GM12878 (cell line): Measurements from ENCODE around the gene KLF3. TPM values are rescaled to one million over a fixed set of nuclear protein-coding genes. Genes with fewer than 3 reads are reported as not detected.

ENCODE experiments used
- ATAC-seq: fragments of 200-7000 bp; cut with Tn5 transposase; 3 replicates; pipeline ENCODE4 v1.9.1; 2020; ENCODE audit warnings: mild to moderate bottlenecking, moderate library complexity
- BruUV-seq: library from RNA; stranded (reverse); fragments of 400-500 nt; replicated peaks from 2 replicates; lab custom pipeline; 2021; lab: Mats Ljungman, UMichigan
- CTCF ChIA-PET: fragments of 300-600 bp; sonication (Branson Sonifier 250); formaldehyde crosslinking; extraction: SDS; loops from one replicate; lab custom pipeline; 2021; ENCODE audit warnings: inconsistent platforms; lab: Yijun Ruan, JAX
- POLR2A ChIA-PET: fragments of 350-600 bp; formaldehyde crosslinking; extraction: SDS; loops from one replicate; lab custom pipeline; 2021; ENCODE audit warnings: inconsistent platforms; lab: Charles Lee
- RAD21 ChIA-PET: fragments of 300-600 bp; sonication (Branson Sonifier 250); formaldehyde crosslinking; loops from one replicate; lab custom pipeline; 2023; ENCODE audit warnings: antibody characterized with exemption; ENCODE audit not compliant: unreplicated experiment; lab: Charles Lee
- SMC1A ChIA-PET: fragments of 300-600 bp; sonication (Branson Sonifier 250); formaldehyde crosslinking; loops from one replicate; lab custom pipeline; 2023; ENCODE audit not compliant: unreplicated experiment, uncharacterized antibody; lab: Charles Lee
- DNase-seq: peaks from one replicate; pipeline ENCODE4 v3.0.0-alpha.2; 2011; ENCODE audit warnings: low read depth, low spot score
- FAIRE-seq: peaks from 3 replicates; lab custom pipeline; 2011; peaks lifted over from hg19 to GRCh38; lab: Jason Lieb, UNC
- H2AFZ ChIP-seq: 2 replicates; pipeline ENCODE4 v1.6.0; 2011; ENCODE audit warnings: low read depth, low read length, control low read depth; ENCODE audit not compliant: control insufficient read depth
- H3K27ac ChIP-seq: 2 replicates; pipeline ENCODE4 v1.5.1; 2011; ENCODE audit warnings: control low read depth; ENCODE audit not compliant: control insufficient read depth, insufficient read depth
- H3K27me3 ChIP-seq, 2 experiments: replicated peaks in 1 of 2; 2 replicates each; pipeline versions ENCODE4 v1.6.0 to v1.6.1; 2011; ENCODE audit warnings: low read length in 1 of 2; ENCODE audit not compliant: control insufficient read depth in 2 of 2, insufficient read depth in 2 of 2
- H3K36me3 ChIP-seq, 2 experiments: 2 replicates each; pipeline ENCODE4 v1.5.1; 2011; ENCODE audit warnings: low read length in 1 of 2; ENCODE audit not compliant: control insufficient read depth in 2 of 2, insufficient read depth in 2 of 2
- H3K4me1 ChIP-seq: 2 replicates; pipeline ENCODE4 v1.6.1; 2011; ENCODE audit warnings: mild to moderate bottlenecking, low read length, moderate library complexity, mixed read lengths; ENCODE audit not compliant: control insufficient read depth, insufficient read depth
- H3K4me2 ChIP-seq: 2 replicates; pipeline ENCODE4 v1.6.0; 2011; ENCODE audit warnings: control low read depth; ENCODE audit not compliant: control insufficient read depth, insufficient read depth
- H3K4me3 ChIP-seq: fragments of 200-600 bp; sonication (generic); 2 replicates; pipeline ENCODE4 v1.5.1; 2016
- H3K79me2 ChIP-seq: 2 replicates; pipeline ENCODE4 v1.6.0; 2011; ENCODE audit warnings: low read length; ENCODE audit not compliant: control insufficient read depth, insufficient read depth
- H3K9ac ChIP-seq: 2 replicates; pipeline ENCODE4 v1.8.0; 2011; ENCODE audit warnings: low read length, control low read depth, mixed read lengths; ENCODE audit not compliant: control insufficient read depth, insufficient read depth
- H3K9me3 ChIP-seq: replicated peaks from 3 replicates; pipeline ENCODE4 v1.5.1; 2011; ENCODE audit warnings: mild to moderate bottlenecking, low read length; ENCODE audit not compliant: control insufficient read depth, insufficient read depth
- H4K20me1 ChIP-seq: 2 replicates; pipeline ENCODE4 v1.6.0; 2011; ENCODE audit not compliant: control insufficient read depth, insufficient read depth
- CBFB ChIP-seq: IDR thresholded peaks from 2 replicates; pipeline ENCODE4 v1.6.1; 2016; ENCODE audit warnings: antibody characterized with exemption, low read depth
- CTCF ChIP-seq, 3 experiments: IDR thresholded peaks in 2 of 3; conservative IDR thresholded peaks in 1 of 3; 2 replicates each; pipeline ENCODE4 v1.5.1; 2011; ENCODE audit warnings: low read depth in 3 of 3, low read length in 3 of 3, mild to moderate bottlenecking in 3 of 3, control low read depth in 2 of 3, moderate library complexity in 2 of 3, inconsistent platforms in 1 of 3, mixed read lengths in 1 of 3; ENCODE audit not compliant: control insufficient read depth in 2 of 3, insufficient read depth in 1 of 3; ENCODE audit errors: extremely low read depth in 1 of 3
- IKZF2 ChIP-seq, 2 experiments: fragments of 450-650 bp; IDR thresholded peaks; 2 replicates each; pipeline ENCODE4 v1.6.1; 2017; ENCODE audit warnings: mild to moderate bottlenecking in 2 of 2, moderate library complexity in 2 of 2
- MXI1 ChIP-seq: fragments of 150-350 bp; IDR thresholded peaks from 2 replicates; pipeline ENCODE4 v1.6.1; 2011; ENCODE audit warnings: low read depth, mild to moderate bottlenecking, inconsistent platforms, low read length, improper control_type of control experiment
- NFXL1 ChIP-seq: fragments of 450-650 bp; IDR thresholded peaks from 2 replicates; pipeline ENCODE4 v1.6.1; 2017; ENCODE audit warnings: antibody characterized with exemption, mild to moderate bottlenecking, borderline replicate concordance
- NR2F1 ChIP-seq: fragments of 450-650 bp; conservative IDR thresholded peaks from 2 replicates; pipeline ENCODE4 v1.6.1; 2017; ENCODE audit warnings: mild to moderate bottlenecking
- RUNX3 ChIP-seq: IDR thresholded peaks from 2 replicates; pipeline ENCODE4 v1.6.1; 2012; ENCODE audit warnings: low read length, inconsistent platforms
- STAT1 ChIP-seq: fragments of 450-650 bp; conservative IDR thresholded peaks from 2 replicates; pipeline ENCODE4 v1.6.1; 2014; ENCODE audit warnings: antibody characterized with exemption, mild to moderate bottlenecking
- WGBS: methylation state at CpG from one replicate; pipeline ENCODE4 v1.1.6; 2016; ENCODE audit warnings: low lambda C conversion rate; ENCODE audit not compliant: insufficient replicate concordance, insufficient coverage; ENCODE audit errors: missing lambda C conversion rate; 5-methylcytosine and 5-hydroxymethylcytosine counted together
- in situ Hi-C: fragments of 300-500 bp; cut with MboI; formaldehyde crosslinking; loops from 9 replicates; pipeline ENCODE4 v1.14.3; 2018; ENCODE audit warnings: mixed read lengths
- intact Hi-C: fragments of 100-400 bp; cut with micrococcal nuclease; formaldehyde crosslinking; loops from one replicate; pipeline ENCODE4 v1.14.2; 2022; ENCODE audit not compliant: unreplicated experiment
- polyA plus RNA-seq, 11 experiments: library from polyadenylated mRNA; depleted of rRNA in 4 of 11; unstranded in 6 of 11; stranded (reverse) in 5 of 11; fragments of >200 nt; fragmentation: Nextera tagmentation in 4 of 11; fragmentation: Illumina TruSeq in 1 of 11; extraction: Ambion mirVana in 4 of 11; extraction: Trizol in 1 of 11; gene quantifications; 1 replicate in 1 of 11; 2 replicates in 10 of 11; pipeline versions ENCODE4 v1.2.1 to v1.2.3, GENCODE V29; 2011 to 2016; ENCODE audit warnings: inconsistent platforms in 2 of 11, missing spikeins in 2 of 11, low read depth in 1 of 11
- total RNA-seq, 4 experiments: library from RNA; depleted of rRNA in 3 of 4; stranded (reverse); fragments of >200 nt in 3 of 4; fragmentation: Illumina TruSeq in 1 of 4; extraction: Trizol in 1 of 4; gene quantifications; 2 replicates each; pipeline versions ENCODE4 v1.2.1 to v1.2.3, GENCODE V29; 2013 to 2021
- TF ChIP-seq, protein P1 (sequence below): fragments of 450-650 bp; conservative IDR thresholded peaks from 2 replicates; pipeline ENCODE4 v1.6.1; 2017; ENCODE audit warnings: mild to moderate bottlenecking, moderate library complexity

KLF3 gene
- total and polyA plus RNA-seq, 10 of the 15 experiments (the other 5 are each of a cell fraction or from before 2014, with no cell fraction given) = 1.4 to 5.8 (median 2.1) TPM

DNA sequence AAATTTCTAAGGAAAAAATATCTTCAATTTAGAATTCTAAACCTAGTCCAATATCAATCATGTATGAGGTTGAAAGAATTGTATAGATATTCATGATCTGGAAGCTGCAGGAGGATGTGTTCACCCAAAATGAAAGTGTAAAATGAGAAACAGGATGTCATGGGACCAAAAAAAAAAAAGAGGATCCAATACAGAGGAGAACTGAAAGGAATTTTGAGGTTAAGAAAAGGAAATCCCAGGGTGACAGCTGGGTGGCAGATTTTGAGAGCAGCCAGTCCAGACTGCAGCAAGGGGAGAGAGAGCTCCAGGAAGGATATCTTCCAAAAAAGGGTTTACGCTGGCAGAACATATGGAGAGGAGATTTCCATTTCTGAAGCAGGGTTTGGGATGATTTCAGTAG lies 79.9 kb downstream of the KLF3 start (continued):
- TF ChIP-seq NFXL1 = no peak
- TF ChIP-seq IKZF2 (IDR thresholded peaks at IDR 0.05) = peak; percentile 76 to 80

GRCh38 chr4:38745881-38746280 lies 81.9 kb downstream of the KLF3 start:
- no peak; the same call in none of the 3 replicates for ATAC-seq
- ChIA-PET POLR2A (interaction anchor here (0.7 kb wide), 1 partner anchor 1937 kb away, joined by 5 read pairs; no protein-coding TSS in a partner anchor), CTCF (interaction anchor here (1.0 kb wide), 1 partner anchor 14 kb away, joined by 3 read pairs; no protein-coding TSS in a partner anchor), SMC1A (interaction anchor here (3.7 kb wide), 1 partner anchor 13 kb away, joined by 17 read pairs; no protein-coding TSS in a partner anchor), RAD21 (interaction anchor here (0.8 to 1.3 kb wide), 2 partner anchors 13 to 14 kb away, joined by 3 read pairs; no protein-coding TSS in a partner anchor)
- H2AFZ ChIP-seq = no peak overlapping the region
- no peaks in the 10 kb centered on the region for H3K27me3 ChIP-seq
- peaks cover 6% of the 10 kb centered on the region; the same call in 1 of the 2 replicates for H3K4me1 ChIP-seq
- H4K20me1 ChIP-seq = no peaks in the 10 kb centered on the region
- no peak overlapping the region for H3K9ac ChIP-seq
- TF ChIP-seq MXI1 = no peak
- no peak for TF ChIP-seq CBFB
- TF ChIP-seq, protein P1, sequence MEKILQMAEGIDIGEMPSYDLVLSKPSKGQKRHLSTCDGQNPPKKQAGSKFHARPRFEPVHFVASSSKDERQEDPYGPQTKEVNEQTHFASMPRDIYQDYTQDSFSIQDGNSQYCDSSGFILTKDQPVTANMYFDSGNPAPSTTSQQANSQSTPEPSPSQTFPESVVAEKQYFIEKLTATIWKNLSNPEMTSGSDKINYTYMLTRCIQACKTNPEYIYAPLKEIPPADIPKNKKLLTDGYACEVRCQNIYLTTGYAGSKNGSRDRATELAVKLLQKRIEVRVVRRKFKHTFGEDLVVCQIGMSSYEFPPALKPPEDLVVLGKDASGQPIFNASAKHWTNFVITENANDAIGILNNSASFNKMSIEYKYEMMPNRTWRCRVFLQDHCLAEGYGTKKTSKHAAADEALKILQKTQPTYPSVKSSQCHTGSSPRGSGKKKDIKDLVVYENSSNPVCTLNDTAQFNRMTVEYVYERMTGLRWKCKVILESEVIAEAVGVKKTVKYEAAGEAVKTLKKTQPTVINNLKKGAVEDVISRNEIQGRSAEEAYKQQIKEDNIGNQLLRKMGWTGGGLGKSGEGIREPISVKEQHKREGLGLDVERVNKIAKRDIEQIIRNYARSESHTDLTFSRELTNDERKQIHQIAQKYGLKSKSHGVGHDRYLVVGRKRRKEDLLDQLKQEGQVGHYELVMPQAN = no peak
- TF ChIP-seq RUNX3 = no peak
- no peak for TF ChIP-seq CTCF (IDR thresholded peaks at IDR 0.05 in 2 of 3, conservative IDR thresholded peaks at IDR 0.05 in 1 of 3; ENCODE audit: control insufficient read depth in 2 of 3, extremely low read depth in 1 of 3, insufficient read depth in 1 of 3, low read depth in 3 of 3, low read length in 3 of 3)
- TF ChIP-seq STAT1 = no peak
- TF ChIP-seq NR2F1 = no peak
- H3K27ac ChIP-seq = no peak overlapping the region
- no peak overlapping the region for H3K4me3 ChIP-seq
- FAIRE-seq = no peak
- 37% methylated on average over 5 of the region's 5 CpGs for WGBS
- H3K79me2 ChIP-seq = no peaks in the 10 kb centered on the region
- BruUV-seq = no TSS peak
- H3K4me2 ChIP-seq = no peak overlapping the region
- intact Hi-C loops = no loop called here
- peaks cover 8% of the 10 kb centered on the region for H3K9me3 ChIP-seq
- no peaks in the 10 kb centered on the region for H3K36me3 ChIP-seq
- in situ Hi-C loops = no loop called here
- DNase-seq = no peak
